ENCODE data around the gene NRP2.

DNA sequence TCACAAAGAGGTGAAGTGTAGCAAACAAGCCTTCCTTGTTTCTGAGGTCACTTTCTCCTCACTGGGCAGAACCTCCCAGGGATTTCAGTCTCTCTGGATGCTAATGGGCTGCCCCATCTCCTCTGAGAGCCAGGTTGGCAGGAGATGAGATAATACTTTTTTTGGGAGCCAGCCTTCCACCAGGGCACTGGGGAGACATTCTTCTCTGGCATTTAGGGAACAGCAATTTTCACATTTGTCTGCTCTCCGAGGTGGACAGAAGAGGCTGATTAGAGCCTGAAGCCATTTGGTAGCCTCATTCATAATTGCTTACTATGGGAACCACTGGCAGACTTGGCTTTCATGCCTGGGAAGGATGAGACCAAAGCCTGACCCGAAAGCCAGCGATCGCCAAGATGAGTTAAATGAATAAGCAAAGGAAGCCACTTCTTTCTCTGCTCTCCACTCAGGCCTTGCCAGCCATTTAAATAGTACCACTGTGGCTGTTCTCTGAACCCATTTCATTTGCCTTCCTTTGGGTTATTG is 70.1 kb downstream of the NRP2 start:
- TF ChIP-seq, protein P1, sequence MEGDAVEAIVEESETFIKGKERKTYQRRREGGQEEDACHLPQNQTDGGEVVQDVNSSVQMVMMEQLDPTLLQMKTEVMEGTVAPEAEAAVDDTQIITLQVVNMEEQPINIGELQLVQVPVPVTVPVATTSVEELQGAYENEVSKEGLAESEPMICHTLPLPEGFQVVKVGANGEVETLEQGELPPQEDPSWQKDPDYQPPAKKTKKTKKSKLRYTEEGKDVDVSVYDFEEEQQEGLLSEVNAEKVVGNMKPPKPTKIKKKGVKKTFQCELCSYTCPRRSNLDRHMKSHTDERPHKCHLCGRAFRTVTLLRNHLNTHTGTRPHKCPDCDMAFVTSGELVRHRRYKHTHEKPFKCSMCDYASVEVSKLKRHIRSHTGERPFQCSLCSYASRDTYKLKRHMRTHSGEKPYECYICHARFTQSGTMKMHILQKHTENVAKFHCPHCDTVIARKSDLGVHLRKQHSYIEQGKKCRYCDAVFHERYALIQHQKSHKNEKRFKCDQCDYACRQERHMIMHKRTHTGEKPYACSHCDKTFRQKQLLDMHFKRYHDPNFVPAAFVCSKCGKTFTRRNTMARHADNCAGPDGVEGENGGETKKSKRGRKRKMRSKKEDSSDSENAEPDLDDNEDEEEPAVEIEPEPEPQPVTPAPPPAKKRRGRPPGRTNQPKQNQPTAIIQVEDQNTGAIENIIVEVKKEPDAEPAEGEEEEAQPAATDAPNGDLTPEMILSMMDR (conservative IDR thresholded peaks at IDR 0.05; ENCODE audit: low read length), result no peak
- TF ChIP-seq EZH2phosphoT487 (IDR thresholded peaks at IDR 0.05; ENCODE audit: borderline replicate concordance, low read depth, low read length), result no peak
